ENCODE data around the gene NCAM2. TPM values are rescaled to one million over a fixed set of nuclear protein-coding genes. Genes with fewer than 3 reads are reported as not detected.

The NCAM2 gene
- total and polyA plus RNA-seq, 2 of the 8 experiments (the other 6 are each of a cell fraction or from before 2014, with no cell fraction given), result 0.14 to 1.1 TPM

- Histone ChIP-seq H3K9ac (replicated peaks in 1 of 4; ENCODE audit: extremely low read depth in 1 of 4, low read depth in 3 of 4, low read length in 3 of 4) (no peak overlapping the region), H3K79me2 (ENCODE audit: control insufficient read depth in 1 of 2, insufficient read depth in 2 of 2, low read length in 2 of 2) (no peaks in the 10 kb centered on the region), H4K20me1 (replicated peaks in 1 of 2; ENCODE audit: control insufficient read depth in 1 of 2, insufficient read depth in 2 of 2, low read length in 2 of 2) (no peaks in the 10 kb centered on the region), H3K4me3 (ENCODE audit: extremely low read depth in 1 of 4, insufficient read depth in 2 of 4, low read depth in 3 of 4, low read length in 4 of 4) (no peak overlapping the region), H3K4me1 (replicated peaks in 1 of 4; ENCODE audit: control insufficient read depth in 3 of 4, insufficient read depth in 4 of 4, low read length in 3 of 4) (no peaks in the 10 kb centered on the region), H3K18ac (ENCODE audit: extremely low read depth, low read length) (no peak overlapping the region), H2BK12ac (ENCODE audit: low read depth, low read length) (no peak overlapping the region), H3K36me3 (ENCODE audit: control insufficient read depth in 2 of 4, insufficient read depth in 4 of 4, low read length in 3 of 4) (no peaks in the 10 kb centered on the region), H3K14ac (ENCODE audit: insufficient read length) (no peak overlapping the region), H2AK5ac (ENCODE audit: low read depth, low read length) (no peak overlapping the region), H3K23me2 (ENCODE audit: low read depth, low read length) (no peaks in the 10 kb centered on the region), H2BK5ac (ENCODE audit: low read depth, low read length) (no peak overlapping the region), H3K27ac (ENCODE audit: low read depth, low read length) (no peak overlapping the region), H2BK120ac (replicated peaks; ENCODE audit: low read depth, low read length) (no peak overlapping the region), H2BK15ac (ENCODE audit: low read length) (no peak overlapping the region), H4K8ac (ENCODE audit: extremely low read depth, insufficient read depth, low read length) (no peak overlapping the region), H3K23ac (ENCODE audit: insufficient read length) (no peak overlapping the region), H3K27me3 (replicated peaks in 1 of 4; ENCODE audit: control insufficient read depth in 3 of 4, extremely low read depth in 1 of 4, insufficient read depth in 3 of 4, low read length in 3 of 4) (no peaks in the 10 kb centered on the region), H4K91ac (replicated peaks; ENCODE audit: insufficient read length, low read length) (no peak overlapping the region), H3K4ac (replicated peaks; ENCODE audit: insufficient read length, low read depth, low read length) (no peak overlapping the region), H2BK20ac (ENCODE audit: low read length) (no peak overlapping the region), H4K5ac (ENCODE audit: insufficient read length, low read depth, low read length) (no peak overlapping the region), H3K4me2 (ENCODE audit: insufficient read depth in 1 of 2, low read depth in 2 of 2, low read length in 2 of 2) (no peak overlapping the region), H3K9me3 (ENCODE audit: insufficient read depth in 2 of 2, low read depth in 1 of 2, low read length in 1 of 2) (0 out of 4 replicates have a peak, but pooled peaks cover 0 to 6% of the 10 kb centered on the region in 2 experiments), H3K79me1 (ENCODE audit: low read depth, low read length) (no peaks in the 10 kb centered on the region), H3K56ac (replicated peaks; ENCODE audit: insufficient read length, low read depth, low read length) (no peak overlapping the region), H2AFZ (ENCODE audit: low read length) (no peak overlapping the region)
- DNase-seq (ENCODE audit: low read depth in 1 of 2, low spot score in 2 of 2) (no peak), FAIRE-seq (no peak)
- WGBS, 2 experiments (ENCODE audit: extremely low coverage in 1 of 2, insufficient coverage in 1 of 2, insufficient read length in 1 of 2, insufficient replicate concordance in 2 of 2, low coverage in 1 of 2, low lambda C conversion rate in 2 of 2, missing lambda C conversion rate in 1 of 2), result 90% methylated on average over 3 of the region's 3 CpGs; no CpG with 5 or more reads in 1 of the 2 experiments
- POLR2A ChIA-PET (ENCODE audit: partially characterized antibody), result no interaction called here
- CTCF ChIA-PET (ENCODE audit: partially characterized antibody), result no interaction called here
- TF ChIP-seq SP1 (IDR thresholded peaks at IDR 0.05; ENCODE audit: low read depth, low read length), result no peak
- no peak for TF ChIP-seq SAP30 (IDR thresholded peaks at IDR 0.05; ENCODE audit: insufficient read depth, insufficient replicate concordance, low read length)
- no peak for TF ChIP-seq TAF7 (optimal IDR thresholded peaks at IDR 0.05; ENCODE audit: borderline replicate concordance, low read depth, low read length)
- no peak for TF ChIP-seq POU5F1 (IDR thresholded peaks at IDR 0.05; ENCODE audit: low read depth, low read length)
- no peak for TF ChIP-seq CBX5 (IDR thresholded peaks at IDR 0.05; ENCODE audit: low read depth, low read length)
- no peak for TF ChIP-seq BCL11A (IDR thresholded peaks at IDR 0.05; ENCODE audit: low read depth in 2 of 2, low read length in 2 of 2)
- TF ChIP-seq SIRT6 (IDR thresholded peaks at IDR 0.05; ENCODE audit: low read length), result no peak
- no peak for TF ChIP-seq CHD1 (IDR thresholded peaks at IDR 0.05; ENCODE audit: low read depth, low read length)
- no peak for TF ChIP-seq KDM1A (IDR thresholded peaks at IDR 0.05; ENCODE audit: borderline replicate concordance, low read length)
- no peak for TF ChIP-seq RFX5 (IDR thresholded peaks at IDR 0.05; ENCODE audit: borderline replicate concordance, low read depth, low read length)
- no peak for TF ChIP-seq MAX (IDR thresholded peaks at IDR 0.05)
Observed at GRCh38 chr21:21406921-21407320, 408.7 kb downstream of the NCAM2 start.
